GM12801 (cell line): ENCODE data around the gene SARNP.

Experiments
- CTCF ChIP-seq: IDR thresholded peaks from one replicate; pipeline ENCODE4 v1.5.1; 2011; ENCODE audit warnings: control low read depth; ENCODE audit not compliant: insufficient read length; ENCODE audit errors: extremely low read depth

The SARNP gene

GRCh38 chr12:55817345-55818139 lies at the start of gene SARNP, which contains the start of gene ORMDL2:
Gene SARNP (minus strand): TSS chr12:55817724. CDS start chr12:55817701, 23 bp downstream.
Gene ORMDL2 (plus strand): TSS chr12:55818041. CDS start chr12:55819000, 959 bp downstream.
- no peak for TF ChIP-seq CTCF

- TF ChIP-seq CTCF = no peak
Observed at GRCh38 chr12:55865327-55865726, 47.8 kb upstream of the SARNP start.

GRCh38 chr12:55862286-55862685 lies 44.8 kb upstream of the SARNP start:
- no peak for TF ChIP-seq CTCF

GRCh38 chr12:55861871-55862270 lies 44.3 kb upstream of the SARNP start:
- TF ChIP-seq CTCF = no peak

- TF ChIP-seq CTCF = no peak
Observed at GRCh38 chr12:55861396-55861795, 43.9 kb upstream of the SARNP start.

GRCh38 chr12:55852740-55853139 lies 35.2 kb upstream of the SARNP start:
- TF ChIP-seq CTCF = no peak

- no peak for TF ChIP-seq CTCF
Observed at GRCh38 chr12:55850893-55851292, 33.4 kb upstream of the SARNP start.

- no peak for TF ChIP-seq CTCF
Observed at GRCh38 chr12:55850401-55850800, 32.9 kb upstream of the SARNP start.
